ENCODE results near the gene FABP7.
"Not testable (repeated sequence)": the region's sequence is repeated elsewhere in the genome, so short reads cannot be mapped to it uniquely, and the experiment has no call there.

FABP7 gene

GRCh38 chr6:122779667-122780066 lies at the start of gene FABP7:
Gene FABP7, plus strand, starts transcription at chr6:122779716. Its CDS starts 79 bp downstream, at chr6:122779795.
- DNase-seq: no peak

GRCh38 chr6:122730334-122730733 lies 49.2 kb upstream of the FABP7 start:
- DNase-seq: no peak

- peak in 2 of 6 experiments; percentile 8 to 15 for DNase-seq
These were observed 48.6 kb upstream of the FABP7 start for GRCh38 chr6:122730775-122731386.

- DNase-seq: no peak
These were observed 46.3 kb upstream of the FABP7 start for GRCh38 chr6:122733259-122733658.

GRCh38 chr6:122734529-122735395 lies 44.8 kb upstream of the FABP7 start:
- no peak for DNase-seq

GRCh38 chr6:122735582-122735981 lies 43.9 kb upstream of the FABP7 start:
- no peak for DNase-seq

- DNase-seq: no peak
These were observed 43.4 kb upstream of the FABP7 start for GRCh38 chr6:122736163-122736562.

- DNase-seq: no peak
These were observed 42.9 kb upstream of the FABP7 start for GRCh38 chr6:122736616-122737015.

GRCh38 chr6:122740091-122740490 lies 39.4 kb upstream of the FABP7 start:
- DNase-seq: no peak

- no peak for DNase-seq
These were observed 38.6 kb upstream of the FABP7 start for GRCh38 chr6:122740936-122741335.

GRCh38 chr6:122744247-122744646 lies 35.3 kb upstream of the FABP7 start:
- DNase-seq: not testable (repeated sequence)

- not testable (repeated sequence) for DNase-seq
These were observed 34.7 kb upstream of the FABP7 start for GRCh38 chr6:122744856-122745255.

GRCh38 chr6:122746688-122747087 lies 32.8 kb upstream of the FABP7 start:
- DNase-seq: no peak

- DNase-seq: no peak
These were observed 31.9 kb upstream of the FABP7 start for GRCh38 chr6:122747573-122747972.

- DNase-seq: not testable (repeated sequence)
These were observed 30.6 kb upstream of the FABP7 start for GRCh38 chr6:122748945-122749344.

- no peak for DNase-seq
These were observed 30.0 kb upstream of the FABP7 start for GRCh38 chr6:122749451-122750050.

GRCh38 chr6:122751326-122751725 lies 28.2 kb upstream of the FABP7 start:
- peak in 1 of 6 experiments; percentile 6 for DNase-seq

GRCh38 chr6:122752459-122752858 lies 27.1 kb upstream of the FABP7 start:
- no peak for DNase-seq

- DNase-seq: no peak
These were observed 26.4 kb upstream of the FABP7 start for GRCh38 chr6:122753000-122753687.

- no peak for DNase-seq
These were observed 25.8 kb upstream of the FABP7 start for GRCh38 chr6:122753688-122754056.

GRCh38 chr6:122754191-122754731 lies 25.3 kb upstream of the FABP7 start:
- DNase-seq: no peak

- no peak for DNase-seq
These were observed 23.6 kb upstream of the FABP7 start for GRCh38 chr6:122755901-122756300.

GRCh38 chr6:122758927-122759334 lies 20.6 kb upstream of the FABP7 start:
- no peak for DNase-seq

Data from stimulated activated naive CD4-positive, alpha-beta T cell (primary cell).